AG04450 (cell line): ENCODE results near the gene UGT1A10. TPM values are rescaled to one million over a fixed set of nuclear protein-coding genes. Genes with fewer than 3 reads are reported as not detected.

ENCODE experiments used
- CTCF ChIA-PET: fragments of 300-600, 350-600 bp; formaldehyde crosslinking; extraction: SDS; loops from one replicate; lab custom pipeline; 2022; ENCODE audit warnings: antibody characterized with exemption, inconsistent platforms; lab: Charles Lee
- POLR2A ChIA-PET: fragments of 350-600 bp; formaldehyde crosslinking; extraction: SDS; loops from one replicate; lab custom pipeline; 2021; ENCODE audit warnings: antibody characterized with exemption, inconsistent platforms; lab: Yijun Ruan, JAX
- DNase-seq: peaks from one replicate; pipeline ENCODE4 v3.0.0-alpha.2; 2011; ENCODE audit warnings: low read depth, low spot score
- H3K27ac ChIP-seq: one replicate; pipeline ENCODE4 v1.5.1; 2012; ENCODE audit warnings: low read depth, low read length, control low read depth
- H3K27me3 ChIP-seq: one replicate; pipeline ENCODE4 v1.6.0; 2012; ENCODE audit warnings: low read length; ENCODE audit not compliant: control insufficient read depth, insufficient read depth
- H3K4me3 ChIP-seq: 2 replicates; pipeline ENCODE4 v1.5.1; 2011; ENCODE audit warnings: mild to moderate bottlenecking, low read depth, low read length, control low read depth
- H3K9me3 ChIP-seq: 2 replicates; pipeline ENCODE4 v1.5.1; 2012; ENCODE audit warnings: low read length; ENCODE audit not compliant: control insufficient read depth, insufficient read depth
- polyA plus RNA-seq: library from polyadenylated mRNA; depleted of rRNA; stranded (reverse); fragments of >200 nt; gene quantifications from 2 replicates; pipeline ENCODE4 v1.2.3, GENCODE V29; 2011
- TF ChIP-seq, protein P1 (sequence below): IDR thresholded peaks from 2 replicates; pipeline ENCODE4 v1.5.1; 2011; ENCODE audit warnings: low read depth, low read length, control low read depth, inconsistent platforms

The UGT1A10 gene
- polyA plus RNA-seq, 1 experiment: not detected

DNA sequence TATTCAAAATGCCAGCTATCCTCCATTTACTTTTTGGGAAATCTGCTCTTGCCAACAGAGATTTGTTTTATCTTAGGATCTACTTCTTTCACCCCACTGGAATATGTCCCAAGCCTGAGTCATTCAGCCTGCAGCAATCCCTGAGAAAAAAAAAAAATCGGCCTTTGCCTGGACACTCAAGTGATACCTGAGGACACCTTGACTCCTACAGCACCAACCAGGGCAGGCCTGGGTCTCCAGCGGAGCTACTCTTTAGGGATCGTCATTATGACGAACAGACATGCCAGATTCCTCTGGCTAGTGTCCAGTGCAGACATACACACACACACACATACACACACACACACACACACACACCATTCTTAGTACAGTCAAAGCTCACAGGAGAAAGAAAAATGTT is 54.2 kb downstream of the UGT1A10 start:
- TF ChIP-seq, protein P1, sequence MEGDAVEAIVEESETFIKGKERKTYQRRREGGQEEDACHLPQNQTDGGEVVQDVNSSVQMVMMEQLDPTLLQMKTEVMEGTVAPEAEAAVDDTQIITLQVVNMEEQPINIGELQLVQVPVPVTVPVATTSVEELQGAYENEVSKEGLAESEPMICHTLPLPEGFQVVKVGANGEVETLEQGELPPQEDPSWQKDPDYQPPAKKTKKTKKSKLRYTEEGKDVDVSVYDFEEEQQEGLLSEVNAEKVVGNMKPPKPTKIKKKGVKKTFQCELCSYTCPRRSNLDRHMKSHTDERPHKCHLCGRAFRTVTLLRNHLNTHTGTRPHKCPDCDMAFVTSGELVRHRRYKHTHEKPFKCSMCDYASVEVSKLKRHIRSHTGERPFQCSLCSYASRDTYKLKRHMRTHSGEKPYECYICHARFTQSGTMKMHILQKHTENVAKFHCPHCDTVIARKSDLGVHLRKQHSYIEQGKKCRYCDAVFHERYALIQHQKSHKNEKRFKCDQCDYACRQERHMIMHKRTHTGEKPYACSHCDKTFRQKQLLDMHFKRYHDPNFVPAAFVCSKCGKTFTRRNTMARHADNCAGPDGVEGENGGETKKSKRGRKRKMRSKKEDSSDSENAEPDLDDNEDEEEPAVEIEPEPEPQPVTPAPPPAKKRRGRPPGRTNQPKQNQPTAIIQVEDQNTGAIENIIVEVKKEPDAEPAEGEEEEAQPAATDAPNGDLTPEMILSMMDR: no peak
- ChIA-PET CTCF (interaction anchor here (0.5 to 0.8 kb wide), 2 partner anchors 17 to 22 kb away, joined by 3 to 4 read pairs; partner anchors contain the start of gene UGT1A5), POLR2A (no interaction called here)
- peaks cover 4% of the 10 kb centered on the region for H3K27me3 ChIP-seq
- no peak overlapping the region for H3K27ac ChIP-seq
- H3K4me3 ChIP-seq: no peak overlapping the region
- DNase-seq: no peak
- no peaks in the 10 kb centered on the region for H3K9me3 ChIP-seq

DNA sequence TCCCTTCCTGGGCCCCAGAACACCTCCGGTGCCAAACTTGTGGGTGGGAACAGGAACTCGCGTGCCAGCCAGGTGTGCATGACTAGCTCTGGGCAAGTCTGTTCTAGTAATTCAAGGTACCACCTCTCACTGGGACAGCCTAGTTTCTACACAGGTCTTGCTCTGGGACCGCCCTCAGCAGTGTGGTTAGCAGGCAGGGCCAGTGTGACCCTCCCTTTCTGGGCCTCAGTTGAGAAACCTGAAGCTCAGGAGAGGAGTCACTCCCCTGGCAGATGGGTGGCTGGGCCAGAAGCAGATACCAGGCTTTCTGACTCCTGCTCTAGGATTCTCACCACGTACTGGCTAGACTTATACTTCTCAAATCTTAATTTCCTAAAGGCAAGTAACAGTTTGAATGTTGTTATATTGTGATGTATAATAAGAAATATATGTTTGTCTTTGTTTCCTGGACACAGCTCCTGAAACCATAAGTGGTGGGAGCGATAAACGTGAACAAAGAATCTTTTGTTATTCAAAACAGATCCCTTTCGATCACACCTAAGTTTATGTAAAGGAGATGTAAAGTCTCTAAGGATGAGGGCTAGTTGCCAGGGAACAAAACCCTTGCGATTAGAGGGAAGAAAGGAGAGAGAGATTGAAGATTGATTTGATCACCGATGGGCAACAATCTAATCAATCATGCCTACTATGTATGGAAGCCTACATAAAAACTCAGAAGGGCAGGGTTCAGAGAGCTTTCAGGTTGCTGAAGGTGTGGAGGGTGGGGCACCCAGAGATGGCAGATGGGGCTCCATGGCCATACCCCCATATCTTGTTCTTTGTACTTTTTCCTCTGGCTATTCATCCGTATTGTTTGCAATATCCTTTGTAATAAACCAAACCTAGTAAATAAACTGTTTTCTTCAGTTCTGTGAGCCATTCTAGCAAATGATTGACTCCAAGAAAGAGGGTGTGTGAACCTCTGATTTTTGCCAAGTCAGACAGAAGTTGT is 55.5 kb downstream of the UGT1A10 start:
- H3K27me3 ChIP-seq: peaks cover 3% of the 10 kb centered on the region
- TF ChIP-seq, protein P1: no peak
- ChIA-PET POLR2A (no interaction called here), CTCF (no interaction called here)
- no peak for DNase-seq
- H3K27ac ChIP-seq: no peak overlapping the region
- no peak overlapping the region for H3K4me3 ChIP-seq
- H3K9me3 ChIP-seq: no peaks in the 10 kb centered on the region

DNA sequence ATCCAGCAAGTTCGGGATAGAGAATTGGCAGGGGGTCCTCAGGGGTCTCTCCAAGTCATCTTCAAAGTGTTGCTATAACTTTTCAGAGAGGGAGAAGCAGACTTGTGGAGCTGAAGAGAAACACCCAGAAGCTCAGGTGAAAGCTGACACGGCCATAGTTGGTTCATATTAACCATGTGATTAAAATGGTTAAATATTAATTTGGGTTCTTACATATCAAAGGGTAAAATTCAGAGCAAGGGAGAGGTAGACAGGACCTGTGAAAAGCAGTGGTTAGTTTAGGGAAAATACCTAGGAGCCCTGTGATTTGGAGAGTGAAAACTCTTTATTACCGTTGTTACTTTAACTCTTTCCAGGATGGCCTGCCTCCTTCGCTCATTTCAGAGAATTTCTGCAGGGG is 56.4 kb downstream of the UGT1A10 start, which contains the start of gene UGT1A6:
TSS of gene UGT1A6 (plus strand) at position 243 of the 400 bp plus-strand sequence. CDS start at position 358, 115 bp downstream.
- CTCF ChIA-PET: no interaction called here
- Histone ChIP-seq H3K27ac (no peak within 1 kb of the TSS), H3K9me3 (no peaks in the 10 kb centered on the region), H3K4me3 (no peak within 1 kb of the TSS), H3K27me3 (peaks cover 2% of the 10 kb centered on the region)
- TF ChIP-seq, protein P1: no peak
- POLR2A ChIA-PET: no interaction called here
- DNase-seq: no peak

DNA sequence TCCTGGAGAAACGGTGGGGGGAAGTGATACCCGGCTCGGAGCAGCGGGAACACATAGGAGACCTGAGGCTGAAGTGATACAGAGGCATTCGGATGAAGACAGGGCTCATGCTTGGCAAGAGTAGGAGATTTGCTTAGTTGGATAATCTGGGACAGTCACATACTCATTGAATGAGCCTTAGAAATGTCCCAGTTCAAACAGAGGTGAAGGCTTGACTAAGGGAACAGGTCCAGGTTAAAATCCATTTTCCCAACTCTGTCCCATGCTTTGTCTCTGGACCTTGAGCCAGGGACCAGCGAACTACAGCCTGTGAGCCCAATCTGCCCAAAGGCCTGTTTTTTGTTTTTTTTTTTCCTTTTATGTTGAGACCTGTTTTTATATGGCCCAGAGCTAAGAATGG is 57.7 kb downstream of the UGT1A10 start:
- Histone ChIP-seq H3K27me3 (peaks cover 2% of the 10 kb centered on the region), H3K27ac (no peak overlapping the region), H3K9me3 (no peaks in the 10 kb centered on the region), H3K4me3 (no peak overlapping the region)
- DNase-seq: no peak
- TF ChIP-seq, protein P1: no peak
- POLR2A ChIA-PET: no interaction called here
- CTCF ChIA-PET: no interaction called here

DNA sequence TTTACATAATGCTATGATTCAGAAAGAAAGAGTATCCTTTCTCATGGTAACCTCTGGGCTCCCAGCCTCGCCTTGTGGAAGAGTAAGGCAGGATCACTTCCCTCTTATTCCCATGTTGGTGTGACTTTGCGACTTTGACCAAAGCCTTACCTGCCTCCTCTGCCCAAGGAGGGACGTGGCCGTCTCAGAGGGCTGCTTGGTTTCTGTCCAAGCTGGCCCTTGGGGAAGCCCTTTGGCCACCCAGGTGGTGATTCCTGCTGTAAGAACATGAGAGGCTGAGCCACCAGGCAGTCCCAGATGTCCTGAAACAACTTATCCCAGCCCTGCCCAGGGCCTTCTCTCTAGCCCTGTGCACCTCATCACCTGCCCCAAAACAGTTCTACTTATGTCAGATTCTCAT is 62.5 kb downstream of the UGT1A10 start:
- CTCF ChIA-PET: interaction anchor here (0.8 kb wide), 1 partner anchor 250 kb away, joined by 3 read pairs; no protein-coding TSS in a partner anchor
- POLR2A ChIA-PET: no interaction called here

More for the DNA sequence above, 62.5 kb downstream of the UGT1A10 start:
- TF ChIP-seq, protein P1: no peak
- no peak overlapping the region for H3K27ac ChIP-seq
- DNase-seq: no peak
- no peak overlapping the region for H3K4me3 ChIP-seq
- H3K27me3 ChIP-seq: peaks cover 2% of the 10 kb centered on the region
- 0 out of 2 replicates have a peak, but pooled peaks cover under 1% of the 10 kb centered on the region for H3K9me3 ChIP-seq
